Activated naive CD8-positive, alpha-beta T cell (primary cell): ENCODE results near the gene TBCD.
A peak's percentile ranks its signal among the peaks of the same experiment; 100 is the strongest.

Experiments used
- H3K27ac Mint-ChIP-seq: one replicate; pipeline ENCODE4 v1.8.0; 2021; ENCODE audit warnings: mixed read lengths
- H3K27me3 Mint-ChIP-seq: one replicate; pipeline ENCODE4 v1.8.0; 2021; ENCODE audit warnings: mixed read lengths
- H3K36me3 Mint-ChIP-seq: one replicate; pipeline ENCODE4 v1.8.0; 2021; ENCODE audit warnings: mixed read lengths
- H3K4me1 Mint-ChIP-seq: one replicate; pipeline ENCODE4 v1.8.0; 2021; ENCODE audit warnings: low read depth, mixed read lengths
- H3K4me3 Mint-ChIP-seq: one replicate; pipeline ENCODE4 v1.8.0; 2021; ENCODE audit warnings: mild to moderate bottlenecking, mixed read lengths
- H3K9me3 Mint-ChIP-seq: one replicate; pipeline ENCODE4 v1.8.0; 2021; ENCODE audit warnings: low read depth, mixed read lengths

TBCD gene

DNA sequence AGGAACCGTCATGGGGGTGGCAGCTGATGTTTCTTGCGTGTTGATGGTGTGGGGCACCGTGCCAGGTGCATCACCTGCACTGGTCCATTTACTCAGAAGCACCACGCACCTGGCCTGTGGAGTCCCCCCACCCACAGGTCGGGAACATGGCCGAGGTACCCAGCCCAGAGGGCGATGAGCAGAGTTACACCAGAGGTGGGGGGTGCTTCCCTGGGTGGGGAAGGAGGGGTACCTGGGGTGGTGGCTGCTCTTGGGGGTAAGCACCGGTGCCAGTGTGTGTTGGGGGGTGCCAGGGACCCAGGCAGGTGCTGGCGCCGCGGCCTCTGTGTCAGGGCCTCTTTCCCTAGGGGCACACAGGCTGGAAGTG, 92.9 kb downstream of the TBCD start:
- Mint-ChIP-seq H3K4me3 (no peak overlapping the region), H3K27me3 (no peaks in the 10 kb centered on the region), H3K9me3 (no peaks in the 10 kb centered on the region), H3K27ac (no peak overlapping the region), H3K4me1 (peaks cover 11% of the 10 kb centered on the region), H3K36me3 (peaks cover 5% of the 10 kb centered on the region)

- Mint-ChIP-seq H3K36me3 (peaks cover 5% of the 10 kb centered on the region), H3K4me3 (no peak overlapping the region), H3K27ac (no peak overlapping the region), H3K27me3 (no peaks in the 10 kb centered on the region), H3K4me1 (peaks cover 11% of the 10 kb centered on the region), H3K9me3 (no peaks in the 10 kb centered on the region)
Measured at GRCh38 chr17:82845163-82845807, 93.4 kb downstream of the TBCD start.

DNA sequence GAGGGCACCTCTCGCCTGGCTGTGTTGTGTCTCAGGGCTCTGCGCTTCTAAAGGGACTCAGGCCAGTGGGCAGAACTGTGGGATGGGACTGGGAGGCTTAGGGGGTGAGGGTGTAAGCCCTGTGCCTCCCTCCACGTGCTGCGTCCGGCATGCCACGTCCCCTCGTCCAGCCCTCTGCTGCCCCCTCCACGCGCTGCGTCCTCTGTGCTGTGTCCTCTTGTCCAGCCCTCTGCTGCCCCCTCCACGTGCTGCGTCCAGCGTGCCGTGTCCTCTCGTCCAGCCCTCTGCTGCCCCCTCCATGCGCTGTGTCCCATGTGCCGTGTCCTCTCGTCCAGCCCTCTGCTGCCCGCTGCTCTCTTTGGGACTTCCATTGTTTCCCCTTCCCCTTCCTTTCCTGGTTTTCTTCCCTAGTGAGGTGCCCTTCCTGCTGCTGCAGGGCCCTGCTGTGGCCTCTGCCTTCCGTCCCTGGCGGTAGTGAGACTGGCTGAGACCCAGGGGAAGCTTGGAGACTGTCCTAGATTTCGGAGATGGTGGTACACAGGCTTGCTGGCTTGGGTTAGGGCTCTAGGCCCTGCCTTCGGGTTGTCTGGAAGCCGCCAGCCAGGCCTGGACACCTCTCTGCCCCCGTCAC, 94.3 kb downstream of the TBCD start:
- Mint-ChIP-seq H3K4me3 (no peak overlapping the region), H3K9me3 (no peaks in the 10 kb centered on the region), H3K36me3 (peaks cover 5% of the 10 kb centered on the region), H3K27ac (no peak overlapping the region), H3K27me3 (no peaks in the 10 kb centered on the region), H3K4me1 (peaks cover 13% of the 10 kb centered on the region)

- Mint-ChIP-seq H3K4me1 (peaks cover 13% of the 10 kb centered on the region), H3K27me3 (no peaks in the 10 kb centered on the region), H3K9me3 (no peaks in the 10 kb centered on the region), H3K4me3 (peak overlapping the region; percentile 72), H3K27ac (no peak overlapping the region), H3K36me3 (peaks cover 7% of the 10 kb centered on the region)
Measured at GRCh38 chr17:82848022-82848592, 96.2 kb downstream of the TBCD start.

DNA sequence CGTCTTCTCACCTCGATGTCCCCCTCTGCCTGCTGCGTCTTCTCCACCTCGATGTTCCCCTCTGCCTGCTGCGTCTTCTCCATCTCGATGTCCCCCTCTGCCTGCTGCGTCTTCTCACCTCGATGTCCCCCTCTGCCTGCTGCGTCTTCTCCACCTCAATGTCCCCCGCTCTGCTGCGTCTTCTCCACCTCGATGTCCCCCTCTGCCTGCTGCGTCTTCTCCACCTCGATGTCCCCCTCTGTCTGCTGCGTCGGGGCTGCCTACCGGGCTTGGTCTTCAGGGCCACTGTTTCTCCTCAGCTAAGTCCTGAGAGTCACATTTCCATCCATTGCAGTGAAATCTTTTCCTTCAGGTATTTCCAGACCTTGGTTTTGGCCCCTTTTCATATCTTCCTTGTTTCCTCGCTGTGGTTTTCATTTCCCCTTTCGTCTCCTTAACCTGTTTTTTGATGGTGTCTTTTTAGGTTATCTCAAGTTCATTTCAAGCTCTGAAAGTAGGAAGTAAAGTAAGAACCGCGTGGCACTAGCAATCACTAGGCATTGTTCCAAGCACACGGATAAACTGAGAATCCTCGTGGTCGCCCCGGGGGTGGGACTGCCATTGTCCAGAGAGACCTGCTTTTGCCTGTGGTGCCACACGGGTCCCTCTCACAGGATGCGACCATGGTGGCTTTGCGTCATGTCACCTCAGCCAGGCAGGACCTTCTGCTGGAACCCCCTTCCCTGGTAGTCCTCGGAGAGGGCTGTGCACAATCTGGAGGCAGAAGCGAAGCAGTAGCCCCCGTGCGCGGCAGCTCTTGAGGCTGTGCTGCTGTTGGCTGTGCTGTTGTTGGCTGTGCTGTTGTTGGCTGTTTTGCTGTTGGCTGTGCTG, 97.4 kb downstream of the TBCD start:
- peaks cover 7% of the 10 kb centered on the region for H3K36me3 Mint-ChIP-seq
- H3K4me3 Mint-ChIP-seq = no peak overlapping the region
- H3K27me3 Mint-ChIP-seq = no peaks in the 10 kb centered on the region
- no peaks in the 10 kb centered on the region for H3K9me3 Mint-ChIP-seq
- H3K27ac Mint-ChIP-seq = no peak overlapping the region
- H3K4me1 Mint-ChIP-seq = peaks cover 11% of the 10 kb centered on the region

- H3K27ac Mint-ChIP-seq = no peak overlapping the region
- H3K36me3 Mint-ChIP-seq = peaks cover 9% of the 10 kb centered on the region
- H3K9me3 Mint-ChIP-seq = no peaks in the 10 kb centered on the region
- H3K27me3 Mint-ChIP-seq = no peaks in the 10 kb centered on the region
- H3K4me1 Mint-ChIP-seq = peaks cover 11% of the 10 kb centered on the region
- H3K4me3 Mint-ChIP-seq = no peak overlapping the region
Measured at GRCh38 chr17:82851381-82851780, 99.5 kb downstream of the TBCD start.

DNA sequence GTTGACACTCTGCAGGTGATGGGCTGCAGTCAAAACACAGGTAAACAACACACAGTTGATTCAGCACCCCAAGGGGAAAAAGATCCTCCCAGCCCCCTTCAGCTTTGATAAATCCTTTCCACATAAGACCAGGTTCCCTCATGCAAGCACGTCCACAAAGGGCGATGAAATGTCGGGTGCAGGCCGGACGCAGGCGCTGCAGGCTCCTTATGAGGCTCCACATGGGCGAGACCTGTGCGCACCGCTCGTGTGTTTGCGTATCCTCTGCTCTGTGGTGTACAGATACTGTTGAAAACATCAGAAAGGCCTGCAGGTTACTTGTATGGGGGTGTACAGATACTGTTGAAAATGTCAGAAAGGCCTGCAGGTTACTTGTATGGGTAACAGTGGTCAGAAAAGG, 102.4 kb downstream of the TBCD start:
- no peak overlapping the region for H3K27ac Mint-ChIP-seq
- H3K9me3 Mint-ChIP-seq = no peaks in the 10 kb centered on the region
- no peaks in the 10 kb centered on the region for H3K27me3 Mint-ChIP-seq
- H3K36me3 Mint-ChIP-seq = peaks cover 9% of the 10 kb centered on the region
- H3K4me3 Mint-ChIP-seq = no peak overlapping the region
- peaks cover 18% of the 10 kb centered on the region for H3K4me1 Mint-ChIP-seq

GRCh38 chr17:82856361-82856760, 104.5 kb downstream of the TBCD start:
- Mint-ChIP-seq H3K27me3 (no peaks in the 10 kb centered on the region), H3K9me3 (no peaks in the 10 kb centered on the region), H3K27ac (no peak overlapping the region), H3K4me1 (peaks cover 32% of the 10 kb centered on the region), H3K36me3 (peaks cover 7% of the 10 kb centered on the region), H3K4me3 (no peak overlapping the region)

DNA sequence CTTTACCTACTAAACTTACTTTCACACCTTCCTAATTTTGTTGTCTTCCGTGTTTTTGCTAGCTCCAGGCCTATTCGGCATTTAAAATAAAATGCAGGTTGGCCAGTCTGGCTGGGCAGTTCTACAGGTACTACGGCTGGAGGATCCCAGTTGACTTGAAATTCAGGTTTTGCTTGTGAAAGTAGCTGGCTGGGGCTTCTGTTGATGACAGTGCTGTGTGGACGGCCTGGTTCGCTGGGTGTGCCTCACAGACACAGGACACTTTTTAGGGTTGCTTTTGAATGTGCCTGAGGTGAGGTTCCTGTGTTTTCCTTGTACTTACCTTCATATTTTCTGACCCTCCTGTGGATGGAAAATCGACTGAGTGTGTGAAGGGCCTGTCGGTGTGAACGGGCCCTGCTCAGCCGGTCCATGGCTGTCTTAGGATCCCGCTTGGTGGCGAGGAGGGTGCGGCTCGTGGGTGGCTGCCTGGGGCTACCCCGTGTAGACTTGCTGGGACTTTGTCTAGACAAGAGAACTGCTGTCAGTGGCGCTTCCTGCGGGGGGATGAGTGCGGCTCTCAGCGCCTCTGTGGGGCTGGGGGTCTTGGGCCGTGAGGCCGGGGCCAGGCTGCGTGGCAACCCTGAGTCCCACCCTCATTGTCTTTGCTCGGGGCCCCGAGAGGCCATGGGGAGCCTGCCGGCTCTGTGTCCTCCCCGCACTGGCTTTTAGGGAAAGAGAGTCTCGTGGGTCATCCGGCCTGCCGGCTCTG, 106.7 kb downstream of the TBCD start:
- H3K27ac Mint-ChIP-seq = peak overlapping the region; percentile 91
- peak overlapping the region; percentile 79 for H3K4me3 Mint-ChIP-seq
- peaks cover 5% of the 10 kb centered on the region for H3K36me3 Mint-ChIP-seq
- no peaks in the 10 kb centered on the region for H3K9me3 Mint-ChIP-seq
- peaks cover 51% of the 10 kb centered on the region for H3K4me1 Mint-ChIP-seq
- no peaks in the 10 kb centered on the region for H3K27me3 Mint-ChIP-seq

GRCh38 chr17:82859431-82860403, 107.9 kb downstream of the TBCD start:
- H3K4me1 Mint-ChIP-seq = peaks cover 62% of the 10 kb centered on the region
- H3K9me3 Mint-ChIP-seq = no peaks in the 10 kb centered on the region
- peak overlapping the region; percentile 91 for H3K27ac Mint-ChIP-seq
- H3K4me3 Mint-ChIP-seq = peak overlapping the region; percentile 79
- peaks cover 2% of the 10 kb centered on the region for H3K36me3 Mint-ChIP-seq
- H3K27me3 Mint-ChIP-seq = no peaks in the 10 kb centered on the region

- Mint-ChIP-seq H3K4me3 (peak overlapping the region; percentile 79), H3K27ac (no peak overlapping the region), H3K9me3 (no peaks in the 10 kb centered on the region), H3K36me3 (peaks cover 2% of the 10 kb centered on the region), H3K27me3 (no peaks in the 10 kb centered on the region), H3K4me1 (peaks cover 70% of the 10 kb centered on the region)
Measured at GRCh38 chr17:82860606-82861392, 108.9 kb downstream of the TBCD start.

- H3K9me3 Mint-ChIP-seq = no peaks in the 10 kb centered on the region
- no peaks in the 10 kb centered on the region for H3K36me3 Mint-ChIP-seq
- peak overlapping the region; percentile 28 for H3K27ac Mint-ChIP-seq
- H3K4me1 Mint-ChIP-seq = peaks cover 76% of the 10 kb centered on the region
- peak overlapping the region; percentile 47 for H3K4me3 Mint-ChIP-seq
- H3K27me3 Mint-ChIP-seq = no peaks in the 10 kb centered on the region
Measured at GRCh38 chr17:82861393-82861775, 109.5 kb downstream of the TBCD start.

DNA sequence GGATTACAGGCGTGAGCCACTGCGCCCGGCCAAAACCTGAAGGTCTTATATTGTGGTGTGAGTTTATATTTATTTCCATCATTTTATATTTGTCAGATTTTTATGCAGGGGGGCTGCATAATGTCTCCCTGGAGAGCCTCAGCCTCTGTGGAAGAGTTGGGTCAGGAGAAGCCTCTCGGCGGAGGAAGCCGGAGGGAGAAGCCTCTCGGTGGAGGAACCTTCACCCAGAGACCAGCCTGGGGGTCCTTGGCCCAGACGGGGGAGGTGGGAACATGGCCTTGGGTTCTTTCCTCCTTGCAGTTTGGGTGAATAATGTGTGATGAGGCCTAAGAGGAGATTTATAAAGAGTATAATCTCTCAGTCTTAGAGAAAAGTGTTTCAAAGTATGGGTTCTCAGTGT, 110.3 kb downstream of the TBCD start:
- no peaks in the 10 kb centered on the region for H3K36me3 Mint-ChIP-seq
- H3K27ac Mint-ChIP-seq = peak overlapping the region; percentile 58
- H3K4me1 Mint-ChIP-seq = peaks cover 77% of the 10 kb centered on the region
- no peak overlapping the region for H3K4me3 Mint-ChIP-seq
- no peaks in the 10 kb centered on the region for H3K9me3 Mint-ChIP-seq
- no peaks in the 10 kb centered on the region for H3K27me3 Mint-ChIP-seq
